ENCODE measurements around the gene ITM2C.

Gene ITM2C

DNA sequence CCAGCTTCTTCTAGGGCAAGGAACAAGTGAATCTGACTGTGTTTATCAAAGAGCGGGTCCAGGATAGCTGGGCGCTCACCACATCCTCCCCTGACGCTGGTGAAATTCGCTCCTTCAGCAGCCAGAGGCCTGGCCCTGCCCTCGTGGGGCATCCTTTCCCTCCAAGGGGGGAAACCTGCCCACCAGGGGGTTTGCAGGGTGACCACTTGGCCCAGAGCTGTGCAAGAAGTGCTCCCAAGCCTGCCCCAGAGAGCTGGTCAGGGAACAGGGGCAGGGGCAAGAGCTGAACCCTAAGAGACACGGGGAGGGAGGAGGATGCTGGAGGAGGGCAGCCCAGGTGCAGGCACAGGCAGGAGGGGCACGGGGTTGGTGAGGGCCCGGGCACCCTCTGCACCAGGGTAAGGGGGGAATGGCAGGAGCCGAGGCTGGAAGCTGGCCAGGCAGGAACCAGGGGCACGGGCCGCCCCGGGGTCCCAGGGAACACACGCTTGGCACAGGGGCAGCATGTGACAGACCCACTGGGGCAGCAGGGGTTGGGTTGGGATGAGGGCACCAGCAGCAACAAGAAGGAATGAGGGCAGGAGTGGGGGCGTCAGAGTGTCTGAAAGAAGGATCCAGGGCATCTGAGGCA lies 63.1 kb downstream of the ITM2C start:
- Histone ChIP-seq H3K9me2 (replicated peaks; ENCODE audit: insufficient read depth, low read length) (no peaks in the 10 kb centered on the region), H2AFZ (ENCODE audit: low read depth, low read length, severe bottlenecking) (no peak overlapping the region), H4K20me1 (ENCODE audit: low read depth, low read length) (no peaks in the 10 kb centered on the region), H3K4me3 (ENCODE audit: insufficient read depth, low read length, poor library complexity, severe bottlenecking) (no peak overlapping the region), H3F3A (ENCODE audit: insufficient read depth) (no peaks in the 10 kb centered on the region), H3K36me3 (ENCODE audit: low read length) (no peaks in the 10 kb centered on the region), H3K79me2 (ENCODE audit: insufficient read depth, low read length) (no peaks in the 10 kb centered on the region), H3K27ac (ENCODE audit: low read depth, low read length) (no peak overlapping the region), H3K4me2 (ENCODE audit: low read depth, low read length, poor library complexity, severe bottlenecking) (no peak overlapping the region), H3K27me3 (ENCODE audit: low read length) (no peaks in the 10 kb centered on the region), H3K9ac (ENCODE audit: low read length) (no peak overlapping the region), H3K9me3 (ENCODE audit: insufficient read depth, low read length) (no peaks in the 10 kb centered on the region)
- TF ChIP-seq, protein P1, sequence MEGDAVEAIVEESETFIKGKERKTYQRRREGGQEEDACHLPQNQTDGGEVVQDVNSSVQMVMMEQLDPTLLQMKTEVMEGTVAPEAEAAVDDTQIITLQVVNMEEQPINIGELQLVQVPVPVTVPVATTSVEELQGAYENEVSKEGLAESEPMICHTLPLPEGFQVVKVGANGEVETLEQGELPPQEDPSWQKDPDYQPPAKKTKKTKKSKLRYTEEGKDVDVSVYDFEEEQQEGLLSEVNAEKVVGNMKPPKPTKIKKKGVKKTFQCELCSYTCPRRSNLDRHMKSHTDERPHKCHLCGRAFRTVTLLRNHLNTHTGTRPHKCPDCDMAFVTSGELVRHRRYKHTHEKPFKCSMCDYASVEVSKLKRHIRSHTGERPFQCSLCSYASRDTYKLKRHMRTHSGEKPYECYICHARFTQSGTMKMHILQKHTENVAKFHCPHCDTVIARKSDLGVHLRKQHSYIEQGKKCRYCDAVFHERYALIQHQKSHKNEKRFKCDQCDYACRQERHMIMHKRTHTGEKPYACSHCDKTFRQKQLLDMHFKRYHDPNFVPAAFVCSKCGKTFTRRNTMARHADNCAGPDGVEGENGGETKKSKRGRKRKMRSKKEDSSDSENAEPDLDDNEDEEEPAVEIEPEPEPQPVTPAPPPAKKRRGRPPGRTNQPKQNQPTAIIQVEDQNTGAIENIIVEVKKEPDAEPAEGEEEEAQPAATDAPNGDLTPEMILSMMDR (IDR thresholded peaks at IDR 0.05; ENCODE audit: insufficient read depth, low read length, poor library complexity, severe bottlenecking): no peak
- no peak for TF ChIP-seq EZH2phosphoT487 (conservative IDR thresholded peaks at IDR 0.05; ENCODE audit: low read length)
